ENCODE data around the gene KCNQ5. TPM values are rescaled to one million over a fixed set of nuclear protein-coding genes. Genes with fewer than 3 reads are reported as not detected.
A peak's percentile ranks its signal among the peaks of the same experiment; 100 is the strongest.

Gene KCNQ5
- polyA plus RNA-seq, 1 donor (not counting 4 experiments of a cell fraction or from before 2014, with no cell fraction given) = 3.4 TPM

- dilution Hi-C loops (cut with MboI; ENCODE audit: extremely low pct_ligation_motif_present, low sequenced_read_pairs) = no loop called here
- peaks cover 10% of the 10 kb centered on the region for H3K4me1 ChIP-seq (ENCODE audit: control insufficient read depth, extremely low read depth, insufficient read depth, low read length)
- FAIRE-seq (peak; percentile 29), DNase-seq (ENCODE audit: low read depth, low spot score) (no peak)
- H3K4me2 ChIP-seq (ENCODE audit: control insufficient read depth, extremely low read depth, insufficient read depth, low read depth, low read length) = peak overlapping the region; percentile 68
- H3K9me1 ChIP-seq (ENCODE audit: control insufficient read depth, extremely low read depth, insufficient read depth, low read length) = peaks cover 5% of the 10 kb centered on the region
- TF ChIP-seq CTCF (optimal IDR thresholded peaks at IDR 0.05 in 1 of 3, IDR thresholded peaks at IDR 0.05 in 1 of 3, conservative IDR thresholded peaks at IDR 0.05 in 1 of 3; ENCODE audit: extremely low read depth in 1 of 3, insufficient read depth in 2 of 3, low read length in 3 of 3) (no peak), EZH2 (IDR thresholded peaks at IDR 0.05; ENCODE audit: low read length) (no peak)
- H3K27ac ChIP-seq (ENCODE audit: control insufficient read depth, insufficient read depth, low read length) = no peak overlapping the region
- H3K36me3 ChIP-seq (ENCODE audit: control insufficient read depth in 2 of 2, extremely low read depth in 1 of 2, insufficient read depth in 2 of 2, low read length in 2 of 2) = no peaks in the 10 kb centered on the region
- no peak overlapping the region for H3K9ac ChIP-seq (ENCODE audit: control insufficient read depth, extremely low read depth, insufficient read depth, low read length)
- no peaks in the 10 kb centered on the region for H3K79me2 ChIP-seq (ENCODE audit: control insufficient read depth, insufficient read depth, low read length)
- H2AFZ ChIP-seq (ENCODE audit: control insufficient read depth, low read length) = no peak overlapping the region
- H4K20me1 ChIP-seq (ENCODE audit: control insufficient read depth, extremely low read depth, insufficient read depth, low read length) = no peaks in the 10 kb centered on the region
- peak overlapping the region in 1 of 3 experiments; percentile 50 for H3K4me3 ChIP-seq (ENCODE audit: control insufficient read depth in 2 of 3, extremely low read depth in 1 of 3, insufficient read depth in 2 of 3, low read depth in 1 of 3, low read length in 3 of 3)
- H3K9me3 ChIP-seq (ENCODE audit: control insufficient read depth, low read depth, low read length) = no peaks in the 10 kb centered on the region
- H3K27me3 ChIP-seq (ENCODE audit: control insufficient read depth, extremely low read depth, insufficient read depth, low read length) = no peaks in the 10 kb centered on the region
Observed at GRCh38 chr6:73180076-73180738, 558.3 kb downstream of the KCNQ5 start.

GRCh38 chr6:73180763-73181619, 559.1 kb downstream of the KCNQ5 start:
- Histone ChIP-seq H3K9me3 (ENCODE audit: control insufficient read depth, low read depth, low read length) (no peaks in the 10 kb centered on the region), H3K27ac (ENCODE audit: control insufficient read depth, insufficient read depth, low read length) (no peak overlapping the region), H3K4me2 (ENCODE audit: control insufficient read depth, extremely low read depth, insufficient read depth, low read depth, low read length) (peak overlapping the region; percentile 68), H3K9me1 (ENCODE audit: control insufficient read depth, extremely low read depth, insufficient read depth, low read length) (peaks cover 5% of the 10 kb centered on the region), H3K4me1 (ENCODE audit: control insufficient read depth, extremely low read depth, insufficient read depth, low read length) (peaks cover 10% of the 10 kb centered on the region), H3K79me2 (ENCODE audit: control insufficient read depth, insufficient read depth, low read length) (no peaks in the 10 kb centered on the region), H4K20me1 (ENCODE audit: control insufficient read depth, extremely low read depth, insufficient read depth, low read length) (no peaks in the 10 kb centered on the region), H3K4me3 (ENCODE audit: control insufficient read depth in 2 of 3, extremely low read depth in 1 of 3, insufficient read depth in 2 of 3, low read depth in 1 of 3, low read length in 3 of 3) (peak overlapping the region in 2 of 3 experiments; percentile 36 to 50), H3K27me3 (ENCODE audit: control insufficient read depth, extremely low read depth, insufficient read depth, low read length) (no peaks in the 10 kb centered on the region), H2AFZ (ENCODE audit: control insufficient read depth, low read length) (peak overlapping the region; percentile 52), H3K9ac (ENCODE audit: control insufficient read depth, extremely low read depth, insufficient read depth, low read length) (no peak overlapping the region), H3K36me3 (ENCODE audit: control insufficient read depth in 2 of 2, extremely low read depth in 1 of 2, insufficient read depth in 2 of 2, low read length in 2 of 2) (no peaks in the 10 kb centered on the region)
- peak; percentile 82 for FAIRE-seq
- dilution Hi-C loops (cut with MboI; ENCODE audit: extremely low pct_ligation_motif_present, low sequenced_read_pairs) = no loop called here
- DNase-seq (ENCODE audit: low read depth, low spot score) = peak; percentile 13
- TF ChIP-seq EZH2 (IDR thresholded peaks at IDR 0.05; ENCODE audit: low read length) (no peak), CTCF (optimal IDR thresholded peaks at IDR 0.05 in 1 of 3, IDR thresholded peaks at IDR 0.05 in 1 of 3, conservative IDR thresholded peaks at IDR 0.05 in 1 of 3; ENCODE audit: extremely low read depth in 1 of 3, insufficient read depth in 2 of 3, low read length in 3 of 3) (peak in 2 of 3 experiments; percentile 74 to 78)

Measured in keratinocyte (primary cell).